PFSK-1 (cell line): Measurements from ENCODE around the gene NEGR1.

Experiments used
- FOXP2 ChIP-seq: optimal IDR thresholded peaks from 2 replicates; pipeline ENCODE3; 2011; ENCODE audit warnings: borderline replicate concordance, control low read depth, inconsistent platforms; ENCODE audit not compliant: insufficient read depth; ENCODE audit errors: extremely low read length, extremely low read depth
- POLR2AphosphoS5 ChIP-seq: IDR thresholded peaks from 2 replicates; pipeline ENCODE4 v1.6.1; 2012; ENCODE audit warnings: low read depth, mild to moderate bottlenecking, control low read depth, low read length, moderate library complexity
- REST ChIP-seq, 2 experiments: IDR thresholded peaks; 2 replicates each; pipeline versions ENCODE4 v1.6.1 to v1.8.0; 2011 to 2012; ENCODE audit warnings: low read depth in 2 of 2, low read length in 2 of 2, control low read depth in 1 of 2, inconsistent platforms in 1 of 2, mild to moderate bottlenecking in 1 of 2, moderate library complexity in 1 of 2; ENCODE audit not compliant: insufficient read depth in 1 of 2
- TAF1 ChIP-seq: IDR thresholded peaks from 2 replicates; pipeline ENCODE4 v1.6.1; 2012; ENCODE audit warnings: low read length, control low read depth, borderline replicate concordance; ENCODE audit not compliant: insufficient read depth

- no peak for TF ChIP-seq POLR2AphosphoS5
- no peak for TF ChIP-seq TAF1
- no peak for TF ChIP-seq FOXP2
- no peak for TF ChIP-seq REST (IDR thresholded peaks at IDR 0.05; ENCODE audit: insufficient read depth in 1 of 2, low read depth in 2 of 2, low read length in 2 of 2)
These were observed 47.3 kb downstream of the NEGR1 start for GRCh38 chr1:72235062-72235461.
